ENCODE data around the gene KANTR.

GRCh38 chrX:53086464-53086863 lies 7.5 kb upstream of the KANTR start:
- TF ChIP-seq CTCF (IDR thresholded peaks at IDR 0.05) (no peak), POLR2AphosphoS5 (IDR thresholded peaks at IDR 0.05; ENCODE audit: low read depth, low read length) (no peak), SIN3A (IDR thresholded peaks at IDR 0.05; ENCODE audit: borderline replicate concordance, insufficient read depth, low read depth, low read length) (no peak), REST (IDR thresholded peaks at IDR 0.05; ENCODE audit: insufficient read depth in 1 of 2, low read depth in 2 of 2, low read length in 1 of 2) (no peak)
